Tibial nerve (tissue), 3 donors: ENCODE results near the gene MAP4K4.

Source experiments
- POLR2A ChIP-seq, 2 donors: fragments of 450-650 bp; IDR thresholded peaks; one replicate each; pipeline ENCODE4 v1.6.1; 2017; ENCODE audit warnings: antibody characterized with exemption in 2 of 2, mild to moderate bottlenecking in 2 of 2, moderate library complexity in 2 of 2
- TF ChIP-seq, protein P1 (sequence below), 5 experiments: fragments of 200-600 bp in 3 of 5; fragments of 450-650 bp in 2 of 5; sonication (generic) in 3 of 5; IDR thresholded peaks; one replicate each; pipeline ENCODE4 v1.5.1; 2016 to 2019; ENCODE audit warnings: antibody characterized with exemption in 5 of 5, mild to moderate bottlenecking in 3 of 5, moderate library complexity in 2 of 5

DNA sequence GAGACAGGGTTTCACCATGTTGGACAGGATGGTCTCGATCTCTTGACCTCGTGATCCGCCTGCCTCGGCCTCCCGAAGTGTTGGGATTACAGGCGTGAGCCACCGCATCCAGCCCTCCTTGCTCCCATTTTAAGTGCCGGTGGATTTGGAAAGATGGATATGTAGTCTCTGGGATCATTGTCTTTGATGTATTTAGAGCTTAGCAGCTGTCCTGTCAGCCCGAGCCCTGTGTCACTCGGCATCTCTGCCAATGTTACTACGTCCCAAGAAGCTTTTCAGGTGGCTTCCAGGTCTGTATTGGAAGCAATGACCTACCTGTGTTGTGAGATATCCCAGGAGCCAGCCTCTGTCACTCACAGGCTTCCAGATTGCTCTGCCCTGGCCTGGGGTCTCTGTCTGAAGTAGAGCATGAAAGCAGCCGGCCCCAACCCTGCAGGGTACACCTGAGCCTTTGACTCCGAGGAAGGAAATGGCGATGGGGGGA is 35.3 kb downstream of the MAP4K4 start:
- TF ChIP-seq POLR2A (IDR thresholded peaks at IDR 0.05): no peak
- TF ChIP-seq, protein P1, sequence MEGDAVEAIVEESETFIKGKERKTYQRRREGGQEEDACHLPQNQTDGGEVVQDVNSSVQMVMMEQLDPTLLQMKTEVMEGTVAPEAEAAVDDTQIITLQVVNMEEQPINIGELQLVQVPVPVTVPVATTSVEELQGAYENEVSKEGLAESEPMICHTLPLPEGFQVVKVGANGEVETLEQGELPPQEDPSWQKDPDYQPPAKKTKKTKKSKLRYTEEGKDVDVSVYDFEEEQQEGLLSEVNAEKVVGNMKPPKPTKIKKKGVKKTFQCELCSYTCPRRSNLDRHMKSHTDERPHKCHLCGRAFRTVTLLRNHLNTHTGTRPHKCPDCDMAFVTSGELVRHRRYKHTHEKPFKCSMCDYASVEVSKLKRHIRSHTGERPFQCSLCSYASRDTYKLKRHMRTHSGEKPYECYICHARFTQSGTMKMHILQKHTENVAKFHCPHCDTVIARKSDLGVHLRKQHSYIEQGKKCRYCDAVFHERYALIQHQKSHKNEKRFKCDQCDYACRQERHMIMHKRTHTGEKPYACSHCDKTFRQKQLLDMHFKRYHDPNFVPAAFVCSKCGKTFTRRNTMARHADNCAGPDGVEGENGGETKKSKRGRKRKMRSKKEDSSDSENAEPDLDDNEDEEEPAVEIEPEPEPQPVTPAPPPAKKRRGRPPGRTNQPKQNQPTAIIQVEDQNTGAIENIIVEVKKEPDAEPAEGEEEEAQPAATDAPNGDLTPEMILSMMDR (IDR thresholded peaks at IDR 0.05): no peak
